Measurements from ENCODE around the gene PTOV1.

- no peak for TF ChIP-seq GATA2 (IDR thresholded peaks at IDR 0.05; ENCODE audit: low read depth, low read length)
- TF ChIP-seq GATA3 (IDR thresholded peaks at IDR 0.05; ENCODE audit: low read depth, low read length), result no peak
Measured at GRCh38 chr19:49830766-49831165, 20.2 kb upstream of the PTOV1 start.

Data from SH-SY5Y (cell line).